OCI-LY7 (cell line): ENCODE measurements around the gene KRT37. TPM values are rescaled to one million over a fixed set of nuclear protein-coding genes. Genes with fewer than 3 reads are reported as not detected.
"Not testable (repeated sequence)": the region's sequence is repeated elsewhere in the genome, so short reads cannot be mapped to it uniquely, and the experiment has no call there.

Source experiments
- BruUV-seq: library from RNA; stranded (reverse); fragments of 400-500 nt; replicated peaks from 2 replicates; lab custom pipeline; 2021; lab: Mats Ljungman, UMichigan
- CTCF ChIA-PET: fragments of 300-600 bp; sonication (Branson Sonifier 250); formaldehyde crosslinking; loops from one replicate; lab custom pipeline; 2022; ENCODE audit warnings: antibody characterized with exemption; ENCODE audit not compliant: unreplicated experiment; lab: Charles Lee
- POLR2A ChIA-PET: fragments of 300-600 bp; sonication (Branson Sonifier 250); formaldehyde crosslinking; loops from one replicate; lab custom pipeline; 2022; ENCODE audit warnings: antibody characterized with exemption; lab: Charles Lee
- DNase-seq: peaks from one replicate; pipeline ENCODE4 v3.0.0-alpha.2; 2015; ENCODE audit warnings: low spot score
- H2AFZ ChIP-seq: fragments of 200-600 bp; sonication (generic), shearing (Covaris generic); 2 replicates; pipeline ENCODE4 v1.6.1; 2014; ENCODE audit warnings: mild to moderate bottlenecking, antibody characterized with exemption, low read length, moderate library complexity
- H3K27ac ChIP-seq: fragments of 200-600 bp; sonication (generic); 2 replicates; pipeline ENCODE4 v1.5.1; 2014; ENCODE audit warnings: mixed run types, low read depth, mild to moderate bottlenecking, moderate library complexity, low read length, inconsistent platforms; ENCODE audit not compliant: poor library complexity, severe bottlenecking
- H3K36me3 ChIP-seq: fragments of 200-600 bp; sonication (generic); 2 replicates; pipeline ENCODE4 v1.6.1; 2014; ENCODE audit warnings: mild to moderate bottlenecking, antibody characterized with exemption, low read length, moderate library complexity, mixed read lengths; ENCODE audit not compliant: insufficient read depth
- H3K4me1 ChIP-seq: fragments of 200-600 bp; sonication (generic); 2 replicates; pipeline ENCODE4 v1.5.1; 2014; ENCODE audit warnings: mild to moderate bottlenecking, low read length; ENCODE audit not compliant: insufficient read depth, poor library complexity, severe bottlenecking
- H3K4me2 ChIP-seq: fragments of 200-600 bp; sonication (generic); 2 replicates; pipeline ENCODE4 v1.6.1; 2014; ENCODE audit warnings: mild to moderate bottlenecking, low read length
- H3K4me3 ChIP-seq: fragments of 200-600 bp; sonication (generic); 2 replicates; pipeline ENCODE4 v1.5.1; 2014; ENCODE audit warnings: mild to moderate bottlenecking, low read depth, low read length; ENCODE audit not compliant: poor library complexity, severe bottlenecking
- H3K79me2 ChIP-seq: fragments of 200-600 bp; sonication (generic); 2 replicates; pipeline ENCODE4 v1.6.1; 2016; ENCODE audit warnings: low read depth, mild to moderate bottlenecking, low read length, moderate library complexity, mixed read lengths; ENCODE audit not compliant: insufficient read depth
- H3K9me2 ChIP-seq: fragments of 200-600 bp; sonication (generic); 2 replicates; pipeline ENCODE4 v1.6.1; 2016; ENCODE audit warnings: mild to moderate bottlenecking, low read length, mixed read lengths; ENCODE audit not compliant: insufficient read depth
- H3K9me3 ChIP-seq: fragments of 200-600 bp; sonication (generic); 2 replicates; pipeline ENCODE4 v1.6.1; 2014; ENCODE audit warnings: mild to moderate bottlenecking, mixed run types, low read length, mixed read lengths
- H4K20me1 ChIP-seq: fragments of 200-600 bp; sonication (generic); 2 replicates; pipeline ENCODE4 v1.6.1; 2014; ENCODE audit warnings: mild to moderate bottlenecking, antibody characterized with exemption, low read length, moderate library complexity, mixed read lengths; ENCODE audit not compliant: insufficient read depth
- EZH2phosphoT487 ChIP-seq: fragments of 200-600 bp; sonication (generic); IDR thresholded peaks from 2 replicates; pipeline ENCODE4 v1.6.1; 2018; ENCODE audit warnings: low read depth, borderline replicate concordance, mild to moderate bottlenecking, mixed run types, antibody characterized with exemption, low read length, moderate library complexity, mixed read lengths
- intact Hi-C: fragments of 100-400 bp; cut with micrococcal nuclease; formaldehyde crosslinking; loops from one replicate; pipeline ENCODE4 v1.10.0; 2022; ENCODE audit not compliant: unreplicated experiment
- total RNA-seq, 2 experiments: library from RNA; depleted of rRNA in 1 of 2; stranded (reverse); fragments of >200 nt in 1 of 2; shearing (Covaris generic) in 1 of 2; gene quantifications; 2 replicates each; pipeline ENCODE4 v1.2.3, GENCODE V29; 2014 to 2022
- TF ChIP-seq, protein P1 (sequence below): fragments of 200-600 bp; sonication (generic); conservative IDR thresholded peaks from 2 replicates; pipeline ENCODE4 v1.5.1; 2014; ENCODE audit warnings: mild to moderate bottlenecking, antibody characterized with exemption, low read length, moderate library complexity, mixed read lengths

Gene KRT37
- total RNA-seq, 2 experiments from 2014 or later, result not detected

DNA sequence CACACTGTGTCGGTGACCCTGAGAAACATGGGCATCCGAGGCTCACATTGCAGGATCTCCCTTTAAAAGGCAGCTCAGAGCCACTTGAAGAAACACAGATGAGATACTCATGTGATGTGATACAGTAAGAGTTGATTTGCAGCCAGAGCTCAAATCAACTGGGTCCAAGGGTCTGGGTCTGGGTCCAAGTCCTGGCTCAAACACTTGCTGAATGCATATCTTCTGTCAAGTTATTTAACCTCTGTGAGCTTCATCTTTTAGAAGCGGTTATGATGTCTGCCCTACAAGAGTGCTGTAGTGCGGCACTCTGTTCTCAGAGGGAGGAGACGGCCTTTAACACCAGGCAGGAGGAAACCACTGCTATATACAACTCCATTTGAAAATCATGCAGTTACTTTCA lies 10.0 kb upstream of the KRT37 start:
- Histone ChIP-seq H3K4me1 (no peaks in the 10 kb centered on the region), H3K9me3 (no peaks in the 10 kb centered on the region), H4K20me1 (no peaks in the 10 kb centered on the region), H3K79me2 (no peaks in the 10 kb centered on the region), H3K9me2 (no peaks in the 10 kb centered on the region), H2AFZ (no peak overlapping the region), H3K4me2 (no peak overlapping the region), H3K36me3 (no peaks in the 10 kb centered on the region), H3K27ac (no peak overlapping the region), H3K4me3 (no peak overlapping the region)
- BruUV-seq, result no TSS peak
- no peak for DNase-seq
- TF ChIP-seq EZH2phosphoT487, result no peak
- TF ChIP-seq, protein P1, sequence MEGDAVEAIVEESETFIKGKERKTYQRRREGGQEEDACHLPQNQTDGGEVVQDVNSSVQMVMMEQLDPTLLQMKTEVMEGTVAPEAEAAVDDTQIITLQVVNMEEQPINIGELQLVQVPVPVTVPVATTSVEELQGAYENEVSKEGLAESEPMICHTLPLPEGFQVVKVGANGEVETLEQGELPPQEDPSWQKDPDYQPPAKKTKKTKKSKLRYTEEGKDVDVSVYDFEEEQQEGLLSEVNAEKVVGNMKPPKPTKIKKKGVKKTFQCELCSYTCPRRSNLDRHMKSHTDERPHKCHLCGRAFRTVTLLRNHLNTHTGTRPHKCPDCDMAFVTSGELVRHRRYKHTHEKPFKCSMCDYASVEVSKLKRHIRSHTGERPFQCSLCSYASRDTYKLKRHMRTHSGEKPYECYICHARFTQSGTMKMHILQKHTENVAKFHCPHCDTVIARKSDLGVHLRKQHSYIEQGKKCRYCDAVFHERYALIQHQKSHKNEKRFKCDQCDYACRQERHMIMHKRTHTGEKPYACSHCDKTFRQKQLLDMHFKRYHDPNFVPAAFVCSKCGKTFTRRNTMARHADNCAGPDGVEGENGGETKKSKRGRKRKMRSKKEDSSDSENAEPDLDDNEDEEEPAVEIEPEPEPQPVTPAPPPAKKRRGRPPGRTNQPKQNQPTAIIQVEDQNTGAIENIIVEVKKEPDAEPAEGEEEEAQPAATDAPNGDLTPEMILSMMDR, result no peak
- intact Hi-C loops, result no loop called here
- CTCF ChIA-PET, result no interaction called here
- POLR2A ChIA-PET, result interaction anchor here (0.5 to 1.0 kb wide), 2 partner anchors 14 to 229 kb away, joined by 3 read pairs; no protein-coding TSS in a partner anchor

- ChIA-PET CTCF (no interaction called here), POLR2A (interaction anchor here (0.5 to 1.0 kb wide), 2 partner anchors 15 to 229 kb away, joined by 3 read pairs; no protein-coding TSS in a partner anchor)
- no peaks in the 10 kb centered on the region for H3K4me1 ChIP-seq
- no peak for DNase-seq
- no peaks in the 10 kb centered on the region for H3K9me2 ChIP-seq
- no peak overlapping the region for H3K4me2 ChIP-seq
- no peaks in the 10 kb centered on the region for H3K79me2 ChIP-seq
- H3K4me3 ChIP-seq, result no peak overlapping the region
- no peak overlapping the region for H3K27ac ChIP-seq
- no TSS peak for BruUV-seq
- H4K20me1 ChIP-seq, result no peaks in the 10 kb centered on the region
- TF ChIP-seq, protein P1, result no peak
- TF ChIP-seq EZH2phosphoT487, result no peak
- intact Hi-C loops, result no loop called here
- H3K36me3 ChIP-seq, result no peaks in the 10 kb centered on the region
- no peaks in the 10 kb centered on the region for H3K9me3 ChIP-seq
- no peak overlapping the region for H2AFZ ChIP-seq
Observed at GRCh38 chr17:41434005-41434404, 9.6 kb upstream of the KRT37 start.

GRCh38 chr17:41433586-41433985 lies 9.2 kb upstream of the KRT37 start:
- Histone ChIP-seq H3K27ac (no peak overlapping the region), H3K4me3 (no peak overlapping the region), H3K4me1 (no peaks in the 10 kb centered on the region), H3K9me3 (no peaks in the 10 kb centered on the region), H3K36me3 (no peaks in the 10 kb centered on the region), H3K4me2 (no peak overlapping the region), H2AFZ (no peak overlapping the region), H4K20me1 (no peaks in the 10 kb centered on the region), H3K9me2 (no peaks in the 10 kb centered on the region), H3K79me2 (no peaks in the 10 kb centered on the region)
- intact Hi-C loops, result no loop called here
- BruUV-seq, result no TSS peak
- no peak for TF ChIP-seq EZH2phosphoT487
- TF ChIP-seq, protein P1, result no peak
- DNase-seq, result no peak
- ChIA-PET CTCF (no interaction called here), POLR2A (no interaction called here)

DNA sequence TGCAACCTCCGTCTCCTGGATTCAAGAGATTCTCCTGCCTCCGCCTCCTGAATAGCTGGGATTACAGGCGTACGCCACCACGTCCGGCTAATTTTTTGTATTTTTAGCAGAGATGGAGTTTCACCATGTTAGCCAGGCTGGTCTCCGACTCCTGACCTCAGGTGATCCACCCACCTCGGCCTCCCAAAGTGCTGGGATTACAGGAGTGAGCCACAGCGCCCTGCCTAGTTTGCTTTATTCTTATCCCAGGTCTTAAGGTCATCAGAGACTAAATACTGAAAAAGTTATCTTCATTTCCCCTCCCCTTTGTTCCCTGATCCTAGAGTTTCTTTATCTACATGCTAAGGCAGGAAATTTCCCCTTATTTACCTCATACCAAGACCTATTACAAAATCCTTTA lies 6.0 kb upstream of the KRT37 start:
- DNase-seq, CTCF ChIA-PET, H3K4me3 ChIP-seq, H2AFZ ChIP-seq, H3K27ac ChIP-seq, H3K9me3 ChIP-seq, H3K36me3 ChIP-seq, POLR2A ChIA-PET, H3K9me2 ChIP-seq, H4K20me1 ChIP-seq, intact Hi-C loops, H3K4me2 ChIP-seq, H3K79me2 ChIP-seq, BruUV-seq, H3K4me1 ChIP-seq: not testable (repeated sequence)
